DLD1 (cell line): ENCODE data around the gene RASSF8.

ENCODE experiments used
- in situ Hi-C: cut with HindIII; loops from 2 replicates; pipeline ENCODE4 v1.10.0; 2017; ENCODE audit warnings: low sequenced_read_pairs

The RASSF8 gene

GRCh38 chr12:25960961-25961360 is 2.5 kb downstream of the RASSF8 start:
- in situ Hi-C loops, result no loop called here

DNA sequence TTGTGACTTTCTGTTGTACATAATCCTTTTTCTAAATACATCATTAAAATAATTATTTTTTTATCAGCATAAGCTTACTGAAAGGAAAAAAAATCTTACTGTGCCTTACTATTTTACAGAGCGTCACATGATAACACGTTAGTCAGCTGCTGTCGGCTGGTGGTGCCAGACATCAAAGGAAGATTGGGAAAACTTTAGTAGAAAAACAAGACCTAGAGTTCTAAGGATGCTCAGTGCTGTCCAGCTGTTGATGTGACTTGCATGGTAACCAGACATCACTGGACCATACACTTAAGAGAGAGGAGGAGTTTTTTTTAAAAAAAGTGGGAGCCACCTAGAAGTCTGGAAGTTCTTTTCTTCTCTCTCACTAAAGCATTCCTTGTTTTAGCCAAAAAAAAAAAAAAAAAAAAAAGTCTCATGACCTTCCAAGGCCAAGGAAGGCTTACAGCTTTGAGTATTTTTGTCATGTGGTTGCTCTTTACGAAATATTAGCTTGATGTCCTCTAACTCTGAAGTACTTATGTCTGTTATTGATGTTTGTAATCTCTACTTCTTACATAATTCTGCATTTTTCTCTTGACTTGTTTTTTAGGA is 4.5 kb downstream of the RASSF8 start:
- in situ Hi-C loops, result no loop called here

- in situ Hi-C loops, result no loop called here
Observed at GRCh38 chr12:25965682-25966081, 7.2 kb downstream of the RASSF8 start.

GRCh38 chr12:25970082-25970481 is 11.6 kb downstream of the RASSF8 start:
- in situ Hi-C loops, result no loop called here

DNA sequence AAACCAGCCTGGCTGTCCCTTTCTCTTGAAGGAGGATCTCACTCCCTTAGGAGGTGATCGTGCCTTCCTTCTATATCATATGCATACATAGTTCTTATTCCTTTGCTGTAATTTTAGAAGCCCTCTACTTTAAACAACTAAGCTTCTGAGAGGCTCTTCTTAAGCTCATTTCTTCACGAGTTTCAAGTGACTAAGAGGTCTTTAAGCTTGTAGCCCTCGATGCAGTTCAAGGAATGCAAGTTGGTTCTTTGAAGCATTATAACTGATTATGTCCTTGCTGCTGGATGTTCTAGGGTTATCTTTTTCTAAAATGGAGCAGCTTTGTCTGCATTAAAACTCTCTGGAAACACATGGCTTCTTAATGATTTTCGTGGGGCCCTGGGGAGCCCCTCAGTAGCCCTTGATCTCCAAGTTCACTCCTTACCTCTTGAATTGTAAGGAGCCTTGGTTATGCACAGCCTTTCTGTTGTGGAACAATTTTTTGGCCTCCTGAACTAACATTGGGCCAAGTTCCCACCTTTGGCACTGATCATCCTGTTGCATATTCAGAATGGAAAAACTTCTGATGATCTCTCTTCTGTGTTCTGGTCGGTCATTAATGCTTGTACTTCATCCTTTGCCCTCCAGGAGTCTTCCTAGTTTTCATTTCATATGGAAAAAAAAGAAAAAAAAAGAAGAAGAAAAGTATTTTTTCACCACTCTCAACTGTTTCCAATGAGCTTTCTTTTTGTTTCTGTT is 12.6 kb downstream of the RASSF8 start:
- in situ Hi-C loops, result no loop called here

- in situ Hi-C loops, result no loop called here
Observed at GRCh38 chr12:25971654-25972041, 13.2 kb downstream of the RASSF8 start.

- in situ Hi-C loops, result no loop called here
Observed at GRCh38 chr12:25972783-25973182, 14.3 kb downstream of the RASSF8 start.

GRCh38 chr12:25975179-25975578 is 16.7 kb downstream of the RASSF8 start:
- in situ Hi-C loops, result no loop called here

DNA sequence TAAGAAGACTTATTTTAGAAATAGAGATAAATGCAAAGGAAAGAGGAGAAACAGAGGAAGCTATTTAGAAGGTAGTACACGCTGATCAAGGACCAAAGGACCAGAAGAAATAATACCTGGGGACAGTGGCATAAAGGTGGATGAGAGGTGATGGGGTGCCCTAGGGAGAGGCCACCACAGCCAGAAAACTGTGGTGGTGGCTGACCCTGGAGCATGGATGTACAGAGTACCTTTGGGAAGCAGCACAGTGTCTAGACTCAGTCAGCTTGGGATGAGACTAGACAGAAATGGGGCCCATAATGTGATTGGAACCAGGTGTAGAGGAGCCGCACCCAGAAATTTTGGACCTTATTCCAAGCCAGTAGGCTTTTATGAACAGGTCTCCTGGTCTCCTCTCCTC is 17.2 kb downstream of the RASSF8 start:
- in situ Hi-C loops, result no loop called here

GRCh38 chr12:25976289-25976688 is 17.8 kb downstream of the RASSF8 start:
- in situ Hi-C loops, result no loop called here

DNA sequence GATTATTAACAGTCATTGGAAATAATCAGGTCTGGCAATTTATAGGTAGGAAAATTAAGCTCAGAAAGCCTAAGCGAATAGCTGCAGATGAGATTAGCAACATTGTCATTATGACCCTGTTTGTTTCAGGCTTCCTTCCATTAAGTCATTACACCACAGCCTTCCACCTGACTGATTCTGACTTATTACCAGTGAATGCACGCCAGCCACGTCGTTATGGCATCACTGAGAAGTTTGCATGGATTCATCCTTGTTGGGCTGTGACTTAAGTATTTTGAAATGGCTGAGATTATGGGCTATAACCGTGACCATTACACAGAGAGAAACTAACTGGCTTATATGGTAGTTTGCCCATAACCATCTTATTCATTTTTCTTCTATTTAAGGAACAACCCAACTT is 18.6 kb downstream of the RASSF8 start:
- in situ Hi-C loops, result no loop called here

- in situ Hi-C loops, result no loop called here
Observed at GRCh38 chr12:25979059-25979458, 20.6 kb downstream of the RASSF8 start.

GRCh38 chr12:25979563-25979962 is 21.1 kb downstream of the RASSF8 start:
- in situ Hi-C loops, result no loop called here

DNA sequence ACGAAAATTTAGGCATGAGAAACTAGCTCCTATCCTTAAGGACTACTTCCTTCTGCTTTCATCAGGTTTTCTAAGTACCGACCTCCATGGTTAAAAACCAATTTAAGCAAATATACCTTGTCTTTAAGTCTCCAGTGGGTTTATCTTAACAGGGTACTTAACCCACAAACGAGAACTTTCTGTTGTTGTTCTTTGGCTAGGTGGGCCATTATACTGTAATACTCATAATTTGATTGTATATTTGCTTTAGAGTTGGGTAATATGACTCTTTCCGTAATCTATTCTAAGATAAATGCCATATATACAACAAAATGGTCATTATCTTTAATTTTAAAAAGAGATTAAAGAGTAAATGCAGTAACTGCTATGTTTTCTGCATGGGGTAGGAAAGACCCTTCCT is 21.6 kb downstream of the RASSF8 start:
- in situ Hi-C loops, result no loop called here

GRCh38 chr12:25981597-25981996 is 23.1 kb downstream of the RASSF8 start:
- in situ Hi-C loops, result no loop called here

DNA sequence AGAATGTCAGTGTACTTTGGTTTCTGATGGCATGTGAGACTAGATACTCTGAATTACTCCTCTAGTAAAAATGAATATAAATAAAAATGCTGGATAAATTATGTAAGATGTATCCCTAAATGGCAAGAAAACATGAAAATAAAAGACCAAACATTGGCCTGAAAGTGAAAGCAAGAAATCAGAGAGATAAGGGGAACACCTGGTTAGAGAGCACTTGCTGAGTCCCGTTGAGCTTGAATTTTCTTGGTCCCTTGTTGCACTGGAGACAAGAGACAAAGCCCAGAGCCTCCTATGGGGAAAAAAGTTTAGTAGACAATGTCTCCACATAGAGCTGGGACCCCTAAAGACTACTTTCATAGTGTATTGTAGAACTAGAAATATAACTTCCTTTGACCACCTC is 23.9 kb downstream of the RASSF8 start:
- in situ Hi-C loops, result no loop called here

DNA sequence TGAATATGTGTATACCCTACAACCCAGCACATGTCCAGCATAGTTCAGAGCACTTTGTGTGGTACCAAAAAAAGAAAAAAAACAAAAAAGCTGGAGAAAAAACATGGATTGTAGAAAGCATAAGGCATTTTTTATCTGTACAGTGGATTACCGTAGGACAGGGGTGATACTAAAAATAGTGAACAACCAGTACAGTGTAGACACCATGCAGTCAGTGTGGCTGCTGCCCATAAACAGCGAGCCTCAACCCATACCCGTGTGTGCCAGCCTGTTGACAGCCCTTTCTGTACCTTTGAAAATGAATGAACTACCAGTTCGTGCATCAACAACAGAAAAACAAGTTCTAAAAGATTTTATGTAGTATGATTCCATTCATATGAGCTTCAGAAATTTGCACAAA is 25.1 kb downstream of the RASSF8 start:
- in situ Hi-C loops, result no loop called here

DNA sequence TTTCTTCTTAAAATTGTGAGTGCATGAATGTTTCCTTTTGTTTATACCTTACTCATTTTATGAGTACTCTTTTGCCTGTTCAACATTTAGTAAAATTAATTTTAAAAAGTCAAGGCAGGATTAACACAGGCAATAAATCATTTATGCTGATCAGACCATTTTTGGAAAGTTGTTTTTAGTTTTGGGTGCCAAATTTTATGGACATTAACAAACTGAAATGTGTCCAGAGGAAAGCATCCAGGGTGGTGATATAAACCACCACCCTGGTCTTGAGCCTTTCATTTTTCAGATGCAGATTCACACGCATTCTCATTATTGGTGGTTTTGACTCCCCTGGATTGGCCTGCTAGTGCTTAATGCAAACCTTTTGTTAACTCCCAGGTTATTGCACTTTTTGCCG is 26.3 kb downstream of the RASSF8 start:
- in situ Hi-C loops, result no loop called here

GRCh38 chr12:25985316-25986175 is 27.1 kb downstream of the RASSF8 start:
- in situ Hi-C loops, result no loop called here

- in situ Hi-C loops, result no loop called here
Observed at GRCh38 chr12:25986180-25986579, 27.7 kb downstream of the RASSF8 start.

DNA sequence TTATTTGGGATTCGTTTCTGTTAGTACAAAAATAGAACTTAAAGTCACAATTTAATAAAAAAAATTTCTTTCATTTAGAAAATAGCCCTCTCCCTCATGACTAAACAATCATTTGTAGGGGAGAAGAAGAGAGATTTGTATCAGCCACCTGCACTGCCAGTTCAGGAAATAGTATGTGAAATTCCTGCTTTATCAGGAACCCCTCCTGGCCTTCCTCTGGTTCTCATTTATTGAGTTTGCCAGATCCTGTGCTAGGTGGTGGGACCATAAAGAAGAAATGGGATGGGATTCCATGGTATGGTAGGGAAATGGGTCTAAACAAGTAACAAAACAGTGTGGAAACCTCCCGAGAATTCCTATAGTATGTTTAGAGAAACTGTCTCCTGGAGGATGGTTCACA is 30.0 kb downstream of the RASSF8 start:
- in situ Hi-C loops, result no loop called here

DNA sequence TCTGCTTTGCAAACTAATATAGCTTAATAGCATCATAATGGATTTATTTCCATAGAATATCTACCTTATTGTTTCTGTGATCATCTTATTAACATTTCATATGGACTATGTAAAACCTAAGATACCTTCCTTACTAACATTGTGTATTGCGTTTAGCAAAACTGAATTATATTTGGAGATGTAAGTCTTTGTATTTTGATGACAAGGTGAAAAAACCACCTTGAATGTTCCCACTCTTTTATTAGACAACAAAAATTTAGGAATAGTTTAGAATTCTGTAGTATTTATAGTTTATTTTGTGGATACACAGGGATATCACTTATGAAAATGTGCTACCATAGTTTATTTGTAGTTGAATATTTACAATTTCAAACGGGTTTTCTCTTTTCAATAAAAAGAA is 32.0 kb downstream of the RASSF8 start:
- in situ Hi-C loops, result no loop called here
